HEK293 (cell line): ENCODE data around the gene C22orf15.

Experiments used
- BCL6B ChIP-seq: fragments of 450-650 bp; formaldehyde crosslinking; IDR thresholded peaks from 2 replicates; pipeline ENCODE4 v1.5.1; 2017; ENCODE audit warnings: missing biosample characterization, missing genetic modification characterization
- GFI1B ChIP-seq: fragments of 450-650 bp; formaldehyde crosslinking; IDR thresholded peaks from 2 replicates; pipeline ENCODE4 v1.5.1; 2016; ENCODE audit warnings: missing biosample characterization, missing genetic modification characterization
- IKZF3 ChIP-seq: fragments of 450-650 bp; IDR thresholded peaks from 2 replicates; pipeline ENCODE4 v1.5.0; 2018; ENCODE audit warnings: missing biosample characterization, mild to moderate bottlenecking, missing genetic modification characterization, moderate library complexity
- KLF16 ChIP-seq: fragments of 450-650 bp; formaldehyde crosslinking; IDR thresholded peaks from 2 replicates; pipeline ENCODE4 v1.5.1; 2017; ENCODE audit warnings: missing biosample characterization, missing genetic modification characterization
- KLF8 ChIP-seq: fragments of 450-650 bp; formaldehyde crosslinking; IDR thresholded peaks from 2 replicates; pipeline ENCODE4 v1.5.1; 2016; ENCODE audit warnings: missing biosample characterization, missing genetic modification characterization
- MEIS1 ChIP-seq: sonication (generic); formaldehyde crosslinking; IDR thresholded peaks from 2 replicates; pipeline ENCODE4 v1.8.1; 2022; ENCODE audit warnings: missing genetic modification reagents, mild to moderate bottlenecking, borderline replicate concordance
- MZF1 ChIP-seq: fragments of 450-650 bp; formaldehyde crosslinking; IDR thresholded peaks from 2 replicates; pipeline ENCODE4 v1.5.1; 2017; ENCODE audit warnings: missing biosample characterization, missing genetic modification characterization, borderline replicate concordance
- OSR2 ChIP-seq: fragments of 450-650 bp; formaldehyde crosslinking; IDR thresholded peaks from 2 replicates; pipeline ENCODE4 v1.5.1; 2016; ENCODE audit warnings: missing biosample characterization, missing genetic modification characterization
- PRDM4 ChIP-seq: fragments of 450-650 bp; formaldehyde crosslinking; IDR thresholded peaks from 2 replicates; pipeline ENCODE4 v1.5.1; 2017; ENCODE audit warnings: missing biosample characterization, missing genetic modification characterization
- SETDB1 ChIP-seq: IDR thresholded peaks from one replicate; pipeline ENCODE4 v1.6.1; 2017; ENCODE audit warnings: mild to moderate bottlenecking, low read length, moderate library complexity, mixed read lengths; ENCODE audit not compliant: insufficient read length
- WT1 ChIP-seq: fragments of 450-650 bp; formaldehyde crosslinking; IDR thresholded peaks from 2 replicates; pipeline ENCODE4 v1.5.1; 2016; ENCODE audit warnings: missing biosample characterization, missing genetic modification characterization
- YY2 ChIP-seq: fragments of 450-650 bp; formaldehyde crosslinking; IDR thresholded peaks from 2 replicates; pipeline ENCODE4 v1.5.1; 2016; ENCODE audit warnings: missing biosample characterization, missing genetic modification characterization
- ZBTB49 ChIP-seq: fragments of 450-650 bp; formaldehyde crosslinking; IDR thresholded peaks from 2 replicates; pipeline ENCODE4 v1.5.1; 2016; ENCODE audit warnings: missing biosample characterization, missing genetic modification characterization, low read depth
- ZBTB7A ChIP-seq: fragments of 450-650 bp; formaldehyde crosslinking; IDR thresholded peaks from 2 replicates; pipeline ENCODE4 v1.5.1; 2016; ENCODE audit warnings: low read depth, missing biosample characterization, missing genetic modification characterization
- ZFHX2 ChIP-seq: fragments of 450-650 bp; formaldehyde crosslinking; conservative IDR thresholded peaks from 2 replicates; pipeline ENCODE4 v1.5.1; 2016; ENCODE audit warnings: missing biosample characterization, missing genetic modification characterization
- ZFP37 ChIP-seq: fragments of 450-650 bp; formaldehyde crosslinking; IDR thresholded peaks from 2 replicates; pipeline ENCODE4 v1.5.1; 2016; ENCODE audit warnings: missing biosample characterization, missing genetic modification characterization
- ZNF114 ChIP-seq: fragments of 450-650 bp; formaldehyde crosslinking; IDR thresholded peaks from 2 replicates; pipeline ENCODE4 v1.5.0; 2017; ENCODE audit warnings: missing biosample characterization, missing genetic modification characterization
- ZNF174 ChIP-seq: fragments of 450-650 bp; formaldehyde crosslinking; IDR thresholded peaks from 2 replicates; pipeline ENCODE4 v1.5.0; 2017; ENCODE audit warnings: missing biosample characterization, mild to moderate bottlenecking, missing genetic modification characterization
- ZNF266 ChIP-seq: fragments of 450-650 bp; formaldehyde crosslinking; IDR thresholded peaks from 2 replicates; pipeline ENCODE4 v1.5.1; 2016; ENCODE audit warnings: missing biosample characterization, missing genetic modification characterization, low read depth
- ZNF292 ChIP-seq: fragments of 450-650 bp; formaldehyde crosslinking; IDR thresholded peaks from 2 replicates; pipeline ENCODE4 v1.5.1; 2016; ENCODE audit warnings: low read depth, missing biosample characterization, missing genetic modification characterization, borderline replicate concordance
- ZNF335 ChIP-seq: fragments of 450-650 bp; formaldehyde crosslinking; conservative IDR thresholded peaks from 2 replicates; pipeline ENCODE4 v1.5.1; 2016; ENCODE audit warnings: missing biosample characterization, missing genetic modification characterization
- ZNF426 ChIP-seq: fragments of 450-650 bp; formaldehyde crosslinking; IDR thresholded peaks from 2 replicates; pipeline ENCODE4 v1.5.1; 2017; ENCODE audit warnings: missing biosample characterization, missing genetic modification characterization, mild to moderate bottlenecking, inconsistent platforms, moderate library complexity
- ZNF530 ChIP-seq: fragments of 450-650 bp; formaldehyde crosslinking; IDR thresholded peaks from 2 replicates; pipeline ENCODE4 v1.5.1; 2016; ENCODE audit warnings: low read depth, missing biosample characterization, missing genetic modification characterization
- ZNF548 ChIP-seq: fragments of 450-650 bp; formaldehyde crosslinking; IDR thresholded peaks from 2 replicates; pipeline ENCODE4 v1.5.1; 2016; ENCODE audit warnings: missing biosample characterization, missing genetic modification characterization
- ZNF549 ChIP-seq: fragments of 450-650 bp; IDR thresholded peaks from 2 replicates; pipeline ENCODE4 v1.5.1; 2018; ENCODE audit warnings: missing biosample characterization, missing genetic modification characterization, mild to moderate bottlenecking, inconsistent platforms, moderate library complexity
- ZNF560 ChIP-seq: fragments of 450-650 bp; formaldehyde crosslinking; IDR thresholded peaks from 2 replicates; pipeline ENCODE4 v1.5.1; 2017; ENCODE audit warnings: missing biosample characterization, missing genetic modification characterization, borderline replicate concordance
- ZNF600 ChIP-seq: fragments of 450-650 bp; formaldehyde crosslinking; IDR thresholded peaks from 2 replicates; pipeline ENCODE4 v1.5.1; 2016; ENCODE audit warnings: missing biosample characterization, missing genetic modification characterization
- ZNF610 ChIP-seq: fragments of 450-650 bp; formaldehyde crosslinking; IDR thresholded peaks from 2 replicates; pipeline ENCODE4 v1.5.1; 2016; ENCODE audit warnings: missing biosample characterization, missing genetic modification characterization, borderline replicate concordance
- ZNF626 ChIP-seq: fragments of 450-650 bp; sonication (Bioruptor Pico); formaldehyde crosslinking; IDR thresholded peaks from 2 replicates; pipeline ENCODE4 v1.5.1; 2018; ENCODE audit warnings: missing biosample characterization, missing genetic modification characterization, inconsistent platforms
- ZNF785 ChIP-seq: fragments of 450-650 bp; formaldehyde crosslinking; IDR thresholded peaks from 2 replicates; pipeline ENCODE4 v1.5.1; 2016; ENCODE audit warnings: missing biosample characterization, missing genetic modification characterization
- ZNF843 ChIP-seq: fragments of 450-650 bp; formaldehyde crosslinking; IDR thresholded peaks from 2 replicates; pipeline ENCODE4 v1.5.1; 2016; ENCODE audit warnings: missing biosample characterization, missing genetic modification characterization
- ZSCAN4 ChIP-seq: fragments of 450-650 bp; formaldehyde crosslinking; IDR thresholded peaks from 2 replicates; pipeline ENCODE4 v1.5.1; 2017; ENCODE audit warnings: missing biosample characterization, missing genetic modification characterization

C22orf15 gene

GRCh38 chr22:23716811-23717801 is 45.7 kb upstream of the C22orf15 start (continued):
- TF ChIP-seq ZNF549 (no peak), ZNF610 (peak; percentile 74; the same call in 1 of the 2 replicates), ZNF335 (tag by site-specific recombination) (peak; percentile 85), ZNF426 (tag by site-specific recombination) (no peak), ZNF626 (tag by site-specific recombination) (no peak), KLF16 (tag by site-specific recombination) (peak; percentile 93), MZF1 (tag by site-specific recombination) (0 out of 2 replicates have a peak, but pooled peaks have one; percentile 42), OSR2 (tag by site-specific recombination) (peak; percentile 78), ZNF548 (tag by site-specific recombination) (no peak), BCL6B (tag by site-specific recombination) (no peak), ZNF560 (tag by site-specific recombination) (no peak), WT1 (peak; percentile 71), SETDB1 (no peak), ZNF530 (tag by site-specific recombination) (no peak), ZBTB7A (tag by site-specific recombination) (no peak), ZNF600 (tag by site-specific recombination) (no peak), ZBTB49 (no peak), ZNF785 (no peak), YY2 (tag by site-specific recombination) (peak; percentile 73), ZFP37 (0 out of 2 replicates have a peak, but pooled peaks have one; percentile 83), GFI1B (tag by site-specific recombination) (no peak), PRDM4 (tag by site-specific recombination) (peak; percentile 57), MEIS1 (no peak), ZNF292 (tag by site-specific recombination) (no peak), KLF8 (tag by site-specific recombination) (peak; percentile 88), ZSCAN4 (tag by site-specific recombination) (0 out of 2 replicates have a peak, but pooled peaks have one; percentile 25), ZNF843 (tag by site-specific recombination) (peak; percentile 66; the same call in 1 of the 2 replicates), IKZF3 (tag by site-specific recombination) (no peak), ZFHX2 (tag by site-specific recombination) (peak; percentile 79), ZNF266 (tag by site-specific recombination) (no peak), ZNF114 (tag by site-specific recombination) (no peak), ZNF174 (no peak)
